Stimulated activated CD8-positive, alpha-beta memory T cell treated with anti-CD3 and anti-CD28 coated beads, Interleukin-15, amount 100 ng/mL, for 48 hours (primary cell): ENCODE measurements around the gene MRPL28.
"Not testable (repeated sequence)": the region's sequence is repeated elsewhere in the genome, so short reads cannot be mapped to it uniquely, and the experiment has no call there.

ENCODE experiments used
- DNase-seq, 2 donors: peaks; one replicate each; pipeline ENCODE4 v3.0.0-alpha.2; 2020; ENCODE audit warnings: low read depth in 2 of 2

The MRPL28 gene

DNA sequence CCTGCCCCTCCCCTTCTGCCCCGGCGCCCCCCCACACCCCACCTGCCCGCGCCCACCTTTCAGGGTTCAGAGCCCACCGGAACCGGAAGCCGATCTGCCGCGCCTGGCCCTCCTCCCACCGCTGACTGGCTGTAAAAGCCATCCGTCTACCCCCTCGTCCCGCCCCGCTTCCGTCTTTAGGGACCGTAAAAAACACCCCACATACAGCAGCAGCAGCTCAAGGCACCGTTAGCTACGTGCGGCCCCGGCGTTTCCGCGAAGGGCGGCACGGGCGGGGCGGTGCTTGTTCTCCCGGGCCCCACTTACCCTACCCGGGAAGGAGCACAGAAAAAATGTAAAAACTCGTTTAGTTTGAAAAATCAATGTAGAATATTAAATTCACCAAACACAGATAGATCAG, at the start of gene MRPL28:
Gene MRPL28, minus strand, starts transcription at position 96 of the 400 bp plus-strand sequence. CDS start 320 bp downstream, outside the sequence.
- DNase-seq: peak; percentile 87 to 88

GRCh38 chr16:415170-415498, 44.8 kb upstream of the MRPL28 start:
- not testable (repeated sequence) for DNase-seq

DNA sequence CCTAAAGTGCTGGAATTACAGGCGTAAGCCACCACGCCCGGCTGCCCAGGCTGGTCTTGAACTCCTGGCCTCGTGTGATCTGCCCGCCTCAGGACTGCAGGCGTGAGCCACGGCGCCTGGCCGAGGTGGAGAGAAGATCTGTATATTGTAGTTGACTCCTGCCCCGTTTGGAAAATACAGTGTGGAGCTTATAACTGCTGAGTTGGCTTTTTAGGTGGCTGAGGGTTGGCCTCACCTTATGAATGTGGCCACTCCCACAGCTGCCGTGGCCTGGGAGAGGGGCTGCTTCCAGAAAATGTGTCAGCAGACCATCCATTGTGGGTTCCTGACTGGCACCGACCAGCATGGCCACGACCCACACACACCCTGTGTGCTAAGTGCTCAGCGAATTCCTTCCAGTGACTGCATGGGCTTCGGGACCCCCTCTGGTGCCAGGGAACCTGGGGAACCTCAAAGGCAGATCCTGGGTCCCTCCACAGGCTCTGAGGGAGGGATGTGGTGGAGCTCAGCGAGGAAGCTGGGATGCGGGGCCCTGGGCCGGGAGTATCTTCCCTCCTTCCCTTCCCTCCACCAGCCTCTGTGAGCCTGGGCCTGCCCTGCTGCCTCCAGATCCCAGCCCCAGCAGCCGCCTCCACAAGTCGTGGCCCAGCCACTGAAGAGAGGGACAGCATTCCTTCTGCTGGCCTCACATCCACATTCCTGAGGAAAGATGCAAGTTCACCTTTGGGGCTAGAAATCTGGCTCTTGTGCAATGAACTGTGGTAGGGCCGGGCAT, 44.2 kb upstream of the MRPL28 start:
- no peak for DNase-seq

GRCh38 chr16:411576-412265, 41.4 kb upstream of the MRPL28 start:
- DNase-seq: no peak

DNA sequence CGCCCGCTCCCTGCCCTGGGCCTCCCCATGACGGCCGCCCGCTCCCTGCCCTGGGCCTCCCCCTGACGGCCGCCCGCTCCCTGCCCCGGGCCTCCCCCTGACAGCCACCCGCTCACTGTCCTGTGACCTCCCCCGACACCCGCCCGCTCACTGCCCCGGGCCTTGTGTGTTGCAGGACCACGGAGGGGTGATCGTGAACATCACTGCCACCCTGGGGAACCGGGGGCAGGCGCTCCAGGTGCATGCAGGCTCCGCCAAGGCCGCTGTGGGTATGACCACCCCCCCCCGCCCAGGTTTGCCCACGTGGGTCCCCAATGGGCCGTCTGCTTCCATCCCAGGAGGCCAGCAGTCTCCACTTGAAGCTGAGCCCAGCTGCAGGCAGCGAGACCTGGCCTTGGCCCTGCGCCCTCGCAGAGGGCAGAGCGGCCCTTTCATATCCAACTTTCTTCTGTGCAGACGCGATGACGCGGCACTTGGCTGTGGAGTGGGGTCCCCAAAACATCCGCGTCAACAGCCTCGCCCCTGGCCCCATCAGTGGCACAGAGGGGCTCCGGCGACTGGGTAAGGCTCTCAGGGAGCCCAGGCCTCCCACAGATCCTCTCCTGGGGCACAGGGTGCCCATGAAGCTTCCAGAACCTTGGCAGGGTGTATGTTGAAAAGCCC, 40.3 kb upstream of the MRPL28 start:
- no peak for DNase-seq

DNA sequence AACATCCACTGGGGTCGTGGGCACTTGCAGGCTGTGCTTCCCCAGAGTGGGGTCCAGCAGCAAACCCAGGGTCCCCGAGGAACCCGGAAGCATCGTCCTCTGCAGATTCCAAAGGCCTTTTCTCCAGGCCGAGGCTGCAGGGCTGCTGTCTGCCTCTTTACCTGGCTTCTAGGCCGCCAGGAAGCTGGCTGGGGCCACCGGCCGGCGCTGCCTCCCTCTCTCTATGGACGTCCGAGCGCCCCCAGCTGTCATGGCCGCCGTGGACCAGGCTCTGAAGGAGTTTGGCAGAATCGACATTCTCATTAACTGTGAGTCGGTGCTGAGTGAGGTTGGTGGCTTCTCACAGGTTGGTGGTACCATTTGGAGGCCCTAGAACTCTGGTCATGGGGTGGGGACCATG, 36.9 kb upstream of the MRPL28 start:
- DNase-seq: no peak

GRCh38 chr16:405548-406506, 35.5 kb upstream of the MRPL28 start:
- DNase-seq: no peak

- no peak for DNase-seq
These were observed 34.7 kb upstream of the MRPL28 start for GRCh38 chr16:404971-405486.

- peak; percentile 95 to 97 for DNase-seq
These were observed 31.4 kb upstream of the MRPL28 start, which contains the start of gene DECR2 for GRCh38 chr16:401468-402348. Gene DECR2, plus strand, starts transcription at chr16:401885. Its CDS starts 79 bp downstream, at chr16:401964.

DNA sequence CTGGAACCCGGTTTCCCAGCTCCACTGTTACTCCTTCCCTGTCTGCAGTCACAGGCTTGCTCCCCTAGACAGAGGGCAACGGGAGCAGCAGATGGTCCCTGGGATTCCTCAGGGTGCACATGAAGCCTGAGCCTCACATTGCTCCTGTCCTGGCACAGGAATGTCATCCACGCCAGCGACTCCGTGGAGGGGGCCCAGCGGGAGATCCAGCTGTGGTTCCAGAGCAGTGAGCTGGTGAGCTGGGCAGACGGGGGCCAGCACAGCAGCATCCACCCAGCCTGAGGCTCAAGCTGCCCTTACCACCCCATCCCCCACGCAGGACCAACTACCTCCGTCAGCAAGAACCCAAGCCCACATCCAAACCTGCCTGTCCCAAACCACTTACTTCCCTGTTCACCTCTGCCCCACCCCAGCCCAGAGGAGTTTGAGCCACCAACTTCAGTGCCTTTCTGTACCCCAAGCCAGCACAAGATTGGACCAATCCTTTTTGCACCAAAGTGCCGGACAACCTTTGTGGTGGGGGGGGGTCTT, 29.8 kb upstream of the MRPL28 start:
- DNase-seq: no peak

DNA sequence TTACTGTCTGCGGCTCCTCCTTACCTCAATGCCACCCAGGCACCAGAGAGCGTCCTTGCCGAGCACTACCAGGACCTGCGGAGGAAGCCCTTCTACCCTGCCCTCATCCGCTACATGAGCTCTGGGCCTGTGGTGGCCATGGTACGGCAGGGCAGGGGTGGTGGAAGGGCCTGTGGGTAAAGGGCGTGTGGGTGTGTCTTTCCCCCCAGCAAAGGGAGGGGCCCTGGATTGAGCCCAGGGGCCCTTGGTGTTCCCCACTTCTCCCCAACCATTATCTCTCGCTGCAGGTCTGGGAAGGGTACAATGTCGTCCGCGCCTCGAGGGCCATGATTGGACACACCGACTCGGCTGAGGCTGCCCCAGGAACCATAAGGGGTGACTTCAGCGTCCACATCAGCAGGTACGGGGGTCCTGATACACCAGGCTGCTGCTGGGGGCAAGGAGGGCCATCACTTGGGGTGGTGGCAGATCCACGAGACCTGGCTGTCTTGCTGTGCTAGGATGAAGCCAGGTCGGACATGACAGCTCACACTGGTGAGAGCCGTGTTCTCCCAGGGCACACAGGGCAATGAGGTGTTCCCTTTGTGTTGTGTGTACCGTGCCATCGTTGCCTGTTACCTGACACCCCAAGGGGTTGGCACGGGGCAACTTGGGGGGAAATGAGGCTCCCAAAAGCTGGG, 29.1 kb upstream of the MRPL28 start:
- DNase-seq: no peak

GRCh38 chr16:398561-399339, 28.4 kb upstream of the MRPL28 start:
- no peak for DNase-seq

DNA sequence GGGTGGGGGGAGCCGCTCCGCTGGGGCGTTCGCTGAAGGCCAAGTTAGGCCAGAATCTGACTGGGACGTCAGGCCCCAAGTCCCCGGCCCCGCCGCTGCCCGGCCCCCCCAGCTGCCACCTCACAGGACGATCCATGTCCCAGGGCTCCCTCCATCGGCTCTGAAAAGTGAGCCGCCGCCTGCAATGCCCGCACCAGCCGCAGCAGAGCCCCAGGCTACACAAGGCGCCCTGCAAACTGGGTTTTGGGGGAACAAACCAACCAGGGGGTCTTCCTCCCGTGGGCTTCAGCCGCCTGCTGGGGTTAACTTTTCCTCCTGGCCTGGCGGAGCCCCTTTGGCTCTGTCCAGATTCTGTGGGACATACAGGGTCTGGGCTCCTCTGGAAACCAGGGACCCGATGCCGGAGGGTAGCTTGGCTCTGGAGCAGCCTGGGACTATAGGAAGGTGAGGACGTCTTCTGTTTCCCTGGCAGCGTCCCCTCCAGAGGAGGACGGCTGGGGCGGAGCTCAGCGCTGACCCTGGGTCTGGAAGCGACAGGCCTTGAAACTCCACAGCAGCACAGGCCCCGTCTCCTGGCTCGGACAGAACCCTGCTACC, 27.5 kb upstream of the MRPL28 start:
- no peak for DNase-seq

- DNase-seq: no peak
These were observed 26.9 kb upstream of the MRPL28 start, which contains the start of gene NME4 for GRCh38 chr16:397135-397661. Gene NME4, plus strand, starts transcription at chr16:397199. Its CDS starts 24 bp downstream, at chr16:397223.

DNA sequence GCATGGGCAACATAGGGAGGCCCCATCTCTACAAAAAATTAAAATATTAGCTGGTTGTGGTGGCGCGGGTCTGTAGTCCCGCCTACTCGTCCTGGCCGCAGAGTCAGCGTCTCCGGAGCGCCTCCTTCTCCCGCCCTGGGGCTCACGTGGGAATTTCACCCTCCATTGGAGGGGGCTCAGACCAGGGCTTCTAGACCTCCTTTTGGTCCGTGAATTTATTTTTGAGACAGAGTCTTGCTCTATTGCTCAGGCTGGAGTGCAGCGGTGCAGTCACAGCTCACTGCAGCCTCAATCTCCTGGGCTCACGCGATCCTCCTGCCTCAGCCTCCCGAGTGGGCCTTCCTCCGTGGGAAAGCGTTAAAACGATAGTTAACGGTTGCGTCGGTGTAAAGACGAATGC, 26.3 kb upstream of the MRPL28 start:
- no peak for DNase-seq

- DNase-seq: no peak
These were observed 25.9 kb upstream of the MRPL28 start for GRCh38 chr16:396199-396598.

DNA sequence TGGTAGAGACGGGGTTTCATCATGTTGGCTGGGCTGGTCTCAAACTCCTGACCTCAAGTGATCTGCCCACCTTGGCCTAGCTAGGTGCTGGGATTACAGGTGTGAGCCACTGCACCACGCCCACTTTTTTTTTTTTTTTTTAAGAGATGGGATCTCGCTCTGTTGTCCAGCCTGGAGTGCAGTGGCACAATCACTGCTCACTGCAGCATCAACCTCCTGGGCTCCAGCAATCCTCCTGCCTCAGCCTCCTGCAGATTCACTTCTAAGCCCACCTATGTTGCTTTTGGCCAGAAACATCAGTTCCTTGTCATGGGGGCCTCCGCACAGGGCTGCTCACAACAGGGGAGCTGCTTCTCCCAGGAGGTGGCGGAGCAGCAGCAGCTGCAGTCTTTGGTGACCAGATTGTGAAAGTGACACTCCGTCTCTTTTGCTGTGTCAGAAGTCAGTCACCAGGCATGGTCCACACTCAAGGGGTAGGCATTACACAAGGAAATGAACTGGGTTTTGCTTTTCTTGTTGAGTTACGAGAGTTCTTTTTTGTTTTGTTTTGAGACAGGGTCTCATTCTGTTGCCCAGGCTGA, 22.2 kb upstream of the MRPL28 start:
- DNase-seq: peak; percentile 40 to 45
